Stimulated activated CD4-positive, alpha-beta T cell treated with anti-CD3 and anti-CD28 coated beads, Interleukin-4, amount 100 ng/mL, for 24 hours (primary cell): Measurements from ENCODE around the gene UHRF1.
"Not testable (repeated sequence)": the region's sequence is repeated elsewhere in the genome, so short reads cannot be mapped to it uniquely, and the experiment has no call there.

Experiments used
- DNase-seq: peaks from one replicate; pipeline ENCODE4 v3.0.0-alpha.2; 2020

UHRF1 gene

GRCh38 chr19:4909156-4909896, at the start of gene UHRF1:
UHRF1 (plus strand) TSS chr19:4909501; CDS start chr19:4910886, 1,385 bp downstream.
- peak; percentile 70 for DNase-seq

- DNase-seq, result no peak
Observed at GRCh38 chr19:4859697-4860096, 49.6 kb upstream of the UHRF1 start.

- DNase-seq, result no peak
Observed at GRCh38 chr19:4861147-4861546, 48.2 kb upstream of the UHRF1 start.

- DNase-seq, result peak; percentile 39
Observed at GRCh38 chr19:4866595-4867424, 42.5 kb upstream of the UHRF1 start.

GRCh38 chr19:4867534-4868285, 41.6 kb upstream of the UHRF1 start, which contains the start of gene PLIN3:
PLIN3 (minus strand) TSS chr19:4867667; CDS start chr19:4861394, 6,273 bp downstream.
- DNase-seq, result peak; percentile 92

GRCh38 chr19:4868286-4868834, 40.9 kb upstream of the UHRF1 start:
- DNase-seq, result no peak

- DNase-seq, result peak; percentile 35
Observed at GRCh38 chr19:4870025-4870700, 39.1 kb upstream of the UHRF1 start.

- DNase-seq, result no peak
Observed at GRCh38 chr19:4871711-4872110, 37.6 kb upstream of the UHRF1 start.

- no peak for DNase-seq
Observed at GRCh38 chr19:4873930-4874329, 35.4 kb upstream of the UHRF1 start.

- no peak for DNase-seq
Observed at GRCh38 chr19:4877753-4878490, 31.4 kb upstream of the UHRF1 start.

GRCh38 chr19:4878491-4878968, 30.8 kb upstream of the UHRF1 start:
- DNase-seq, result no peak

GRCh38 chr19:4879041-4879440, 30.3 kb upstream of the UHRF1 start:
- no peak for DNase-seq

GRCh38 chr19:4882874-4883273, 26.4 kb upstream of the UHRF1 start:
- not testable (repeated sequence) for DNase-seq

- DNase-seq, result not testable (repeated sequence)
Observed at GRCh38 chr19:4884993-4885392, 24.3 kb upstream of the UHRF1 start.

GRCh38 chr19:4887803-4888202, 21.5 kb upstream of the UHRF1 start:
- not testable (repeated sequence) for DNase-seq

GRCh38 chr19:4889034-4889815, 20.1 kb upstream of the UHRF1 start:
- DNase-seq, result no peak

GRCh38 chr19:4891066-4891465, 18.2 kb upstream of the UHRF1 start:
- DNase-seq, result no peak

- DNase-seq, result not testable (repeated sequence)
Observed at GRCh38 chr19:4892962-4893361, 16.3 kb upstream of the UHRF1 start.

GRCh38 chr19:4896372-4896771, 12.9 kb upstream of the UHRF1 start:
- DNase-seq, result no peak

GRCh38 chr19:4897146-4897545, 12.2 kb upstream of the UHRF1 start:
- no peak for DNase-seq

GRCh38 chr19:4900879-4901278, 8.4 kb upstream of the UHRF1 start:
- DNase-seq, result not testable (repeated sequence)
